Thoracic aorta (tissue), 2 donors: Measurements from ENCODE around the gene DAAM1. TPM values are rescaled to one million over a fixed set of nuclear protein-coding genes. Genes with fewer than 3 reads are reported as not detected.

ENCODE experiments used
- ATAC-seq: fragments of 150-250 bp; one replicate; pipeline ENCODE4 v1.8.0; 2017; ENCODE audit warnings: low read depth; ENCODE audit not compliant: insufficient number of reproducible peaks, low FRiP score
- DNase-seq: peaks from one replicate; pipeline ENCODE4 v3.0.0-alpha.2; 2020; ENCODE audit warnings: low spot score
- H3K27ac ChIP-seq, 2 donors: fragments of 200-600 bp; sonication (generic); 1 replicate in 1 of 2; 2 replicates in 1 of 2; pipeline ENCODE4 v1.5.1; 2016; ENCODE audit warnings: mild to moderate bottlenecking in 2 of 2, moderate library complexity in 2 of 2
- H3K27me3 ChIP-seq: fragments of 200-600 bp; sonication (generic); replicated peaks from 2 replicates; pipeline ENCODE4 v1.6.0; 2016; ENCODE audit warnings: mild to moderate bottlenecking; ENCODE audit not compliant: insufficient read depth
- H3K36me3 ChIP-seq: fragments of 200-600 bp; sonication (generic); one replicate; pipeline ENCODE4 v1.5.1; 2016
- H3K4me1 ChIP-seq, 2 donors: fragments of 200-600 bp; sonication (generic); 1 replicate in 1 of 2; 2 replicates in 1 of 2; pipeline versions ENCODE4 v1.5.1 to v1.6.0; 2016; ENCODE audit warnings: low read depth in 2 of 2, mild to moderate bottlenecking in 1 of 2; ENCODE audit not compliant: control insufficient read depth in 1 of 2
- H3K4me3 ChIP-seq: fragments of 200-600 bp; sonication (generic); 2 replicates; pipeline ENCODE4 v1.5.1; 2016; ENCODE audit warnings: mild to moderate bottlenecking
- H3K9me3 ChIP-seq: fragments of 200-600 bp; sonication (generic); 2 replicates; pipeline ENCODE4 v1.5.1; 2016
- total RNA-seq, 2 donors: library from RNA; depleted of rRNA; stranded (reverse); fragments of >200 nt; gene quantifications; one replicate each; pipeline versions ENCODE4 v1.1.0 to v1.2.3, GENCODE V29; 2016
- TF ChIP-seq, protein P1 (sequence below): fragments of 200-600 bp; sonication (generic); IDR thresholded peaks from one replicate; pipeline ENCODE4 v1.5.1; 2019; ENCODE audit warnings: antibody characterized with exemption

The DAAM1 gene
- total RNA-seq, 2 donors from 2014 or later, result 35.9 to 56.6 TPM

DNA sequence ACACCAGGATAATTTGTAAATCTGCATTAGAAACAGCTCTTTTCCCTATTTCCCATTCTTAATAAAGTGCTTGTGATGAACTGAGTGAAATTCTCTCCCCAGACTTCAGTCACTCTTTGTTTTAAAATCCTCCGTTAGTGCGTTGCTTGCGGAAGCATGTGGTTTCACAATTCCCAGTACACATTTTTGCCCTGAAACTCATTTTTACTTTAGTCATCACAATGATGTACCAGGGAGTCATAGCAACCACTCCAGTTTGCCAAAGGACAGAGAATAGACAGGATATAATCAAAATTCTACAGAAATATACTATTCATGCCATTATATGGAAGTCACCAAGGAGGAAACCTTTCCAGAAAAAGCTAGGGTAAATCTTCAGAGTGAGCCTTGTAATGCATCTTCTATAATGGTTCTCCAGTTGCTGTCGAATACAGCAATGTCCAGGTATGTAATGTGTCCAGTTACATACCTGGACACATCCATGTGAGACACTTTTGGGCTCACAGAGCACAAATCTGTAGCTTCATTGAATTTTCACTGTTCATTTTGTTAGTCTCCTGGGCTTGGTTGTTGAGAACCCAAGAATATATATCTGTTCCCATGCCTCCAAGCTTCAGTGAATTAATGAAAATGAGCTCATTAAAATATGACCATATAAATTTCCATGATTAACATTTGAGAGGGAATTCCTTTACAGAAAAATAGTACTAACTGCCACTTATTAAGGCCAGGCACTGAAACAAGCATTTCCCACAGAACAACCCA is 219.0 kb downstream of the DAAM1 start:
- Histone ChIP-seq H3K4me1 (peaks cover 11 to 14% of the 10 kb centered on the region in 2 donors), H3K36me3 (no peaks in the 10 kb centered on the region), H3K27ac (peak overlapping the region; percentile 45 to 50), H3K9me3 (no peaks in the 10 kb centered on the region), H3K27me3 (no peaks in the 10 kb centered on the region), H3K4me3 (peak overlapping the region; percentile 10)
- TF ChIP-seq, protein P1, sequence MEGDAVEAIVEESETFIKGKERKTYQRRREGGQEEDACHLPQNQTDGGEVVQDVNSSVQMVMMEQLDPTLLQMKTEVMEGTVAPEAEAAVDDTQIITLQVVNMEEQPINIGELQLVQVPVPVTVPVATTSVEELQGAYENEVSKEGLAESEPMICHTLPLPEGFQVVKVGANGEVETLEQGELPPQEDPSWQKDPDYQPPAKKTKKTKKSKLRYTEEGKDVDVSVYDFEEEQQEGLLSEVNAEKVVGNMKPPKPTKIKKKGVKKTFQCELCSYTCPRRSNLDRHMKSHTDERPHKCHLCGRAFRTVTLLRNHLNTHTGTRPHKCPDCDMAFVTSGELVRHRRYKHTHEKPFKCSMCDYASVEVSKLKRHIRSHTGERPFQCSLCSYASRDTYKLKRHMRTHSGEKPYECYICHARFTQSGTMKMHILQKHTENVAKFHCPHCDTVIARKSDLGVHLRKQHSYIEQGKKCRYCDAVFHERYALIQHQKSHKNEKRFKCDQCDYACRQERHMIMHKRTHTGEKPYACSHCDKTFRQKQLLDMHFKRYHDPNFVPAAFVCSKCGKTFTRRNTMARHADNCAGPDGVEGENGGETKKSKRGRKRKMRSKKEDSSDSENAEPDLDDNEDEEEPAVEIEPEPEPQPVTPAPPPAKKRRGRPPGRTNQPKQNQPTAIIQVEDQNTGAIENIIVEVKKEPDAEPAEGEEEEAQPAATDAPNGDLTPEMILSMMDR, result no peak
- peak; percentile 84 for ATAC-seq
- DNase-seq, result no peak

DNA sequence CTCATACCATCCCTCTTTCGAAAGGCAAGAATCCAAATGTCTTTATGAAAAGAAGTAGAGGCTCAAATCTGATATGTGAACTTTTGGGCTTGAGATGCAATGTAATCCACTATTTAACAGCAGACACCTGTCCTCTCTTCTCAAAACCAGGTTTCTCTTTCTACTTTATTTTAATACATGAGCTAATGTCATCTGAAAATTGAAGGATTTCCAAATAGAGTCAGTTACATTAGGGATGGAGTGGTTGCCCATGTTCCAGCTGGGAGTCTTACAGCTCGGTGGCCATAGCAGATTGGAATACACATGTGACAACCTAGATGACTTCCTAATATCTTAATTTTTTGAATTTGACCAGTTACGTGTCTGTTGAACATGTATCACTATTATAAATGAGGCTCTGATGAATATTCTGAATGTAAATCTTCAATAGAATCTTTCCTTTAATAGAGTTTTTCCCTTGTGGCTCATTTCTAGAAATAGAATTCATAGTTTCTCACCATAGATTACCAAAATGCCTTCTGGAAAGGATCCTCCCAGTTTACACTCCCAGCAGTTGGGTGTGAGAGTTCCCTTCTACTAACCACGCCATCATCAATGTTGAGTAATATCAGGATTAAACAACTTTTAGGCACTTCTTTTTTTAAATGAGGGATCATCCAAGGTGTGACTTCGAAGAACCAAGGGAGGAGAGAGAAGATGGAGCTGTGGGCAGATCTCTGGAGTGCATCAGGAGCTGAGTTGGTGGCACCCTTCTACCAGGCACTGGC is 227.6 kb downstream of the DAAM1 start:
- no peak overlapping the region for H3K27ac ChIP-seq
- TF ChIP-seq, protein P1, result no peak
- H3K9me3 ChIP-seq, result no peaks in the 10 kb centered on the region
- H3K4me3 ChIP-seq, result no peak overlapping the region
- peaks cover 5 to 20% of the 10 kb centered on the region in 2 donors for H3K4me1 ChIP-seq
- no peaks in the 10 kb centered on the region for H3K36me3 ChIP-seq
- no peaks in the 10 kb centered on the region for H3K27me3 ChIP-seq
- ATAC-seq (no peak), DNase-seq (no peak)

DNA sequence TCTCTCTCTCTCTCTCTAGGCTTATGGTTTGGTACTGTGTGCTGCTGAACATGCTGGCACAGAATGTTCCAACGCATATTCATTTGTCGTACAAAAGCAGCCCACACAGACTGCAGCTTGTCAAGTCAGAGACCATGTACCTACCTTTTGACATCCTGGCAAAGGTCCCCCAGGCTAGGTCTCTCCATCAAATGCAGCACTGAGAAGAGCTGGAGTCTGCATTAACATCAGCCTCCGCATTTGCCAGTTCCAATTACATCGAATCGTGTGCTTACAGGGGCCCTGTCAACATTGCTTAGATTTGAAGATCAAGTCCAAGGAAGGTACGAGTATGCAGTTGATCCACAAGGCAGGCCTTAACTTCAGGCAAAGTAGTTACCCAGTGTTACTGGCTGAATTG is 228.8 kb downstream of the DAAM1 start:
- DNase-seq, result no peak
- peak overlapping the region in 1 of 2 donors; percentile 4 for H3K27ac ChIP-seq
- H3K9me3 ChIP-seq, result no peaks in the 10 kb centered on the region
- H3K4me3 ChIP-seq, result no peak overlapping the region
- H3K4me1 ChIP-seq, result peaks cover 8 to 33% of the 10 kb centered on the region in 2 donors
- no peaks in the 10 kb centered on the region for H3K27me3 ChIP-seq
- H3K36me3 ChIP-seq, result no peaks in the 10 kb centered on the region
- ATAC-seq, result no peak
- TF ChIP-seq, protein P1, result no peak

DNA sequence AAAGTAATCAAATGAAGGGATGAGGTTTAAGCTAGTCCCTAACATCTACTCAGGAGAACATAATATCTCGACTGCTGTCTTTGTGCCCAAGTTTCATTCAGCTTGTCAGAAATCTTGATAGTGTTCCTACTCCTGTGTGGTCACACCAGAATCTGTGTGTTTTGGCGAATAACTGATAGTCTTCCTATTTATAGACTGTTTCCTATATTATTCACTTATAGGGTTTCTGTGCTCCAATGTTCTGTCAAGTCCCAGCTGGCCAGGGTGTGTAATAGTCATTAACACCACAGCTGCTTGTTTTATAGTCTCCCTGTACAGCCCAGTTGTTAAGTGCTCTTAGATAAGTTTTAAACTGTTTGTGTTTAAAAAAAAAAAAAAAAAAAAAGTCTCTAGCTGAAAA is 230.8 kb downstream of the DAAM1 start:
- Histone ChIP-seq H3K27me3 (no peaks in the 10 kb centered on the region), H3K4me3 (peak overlapping the region; percentile 12), H3K9me3 (no peaks in the 10 kb centered on the region), H3K4me1 (peaks cover 8 to 43% of the 10 kb centered on the region in 2 donors), H3K36me3 (no peaks in the 10 kb centered on the region), H3K27ac (peak overlapping the region; percentile 56 to 81)
- TF ChIP-seq, protein P1, result no peak
- DNase-seq (no peak), ATAC-seq (peak; percentile 8)
